GM18951 (cell line): ENCODE results near the gene CACNA1I.

Experiments used
- POLR2A ChIP-seq: IDR thresholded peaks from 4 replicates; pipeline ENCODE4 v1.6.1; 2011; ENCODE audit warnings: mild to moderate bottlenecking; ENCODE audit not compliant: insufficient read length, insufficient read depth; ENCODE audit errors: extremely low read depth
- in situ Hi-C: fragments of 300-500 bp; cut with MboI; formaldehyde crosslinking; loops from one replicate; pipeline ENCODE4 v1.12.0; 2022; ENCODE audit warnings: low sequenced_read_pairs, mixed read lengths, inconsistent platforms; ENCODE audit not compliant: unreplicated experiment

The CACNA1I gene

GRCh38 chr22:39583066-39583667 is 12.6 kb downstream of the CACNA1I start:
- in situ Hi-C loops: no loop called here
- TF ChIP-seq POLR2A: no peak

- TF ChIP-seq POLR2A: no peak
- in situ Hi-C loops: no loop called here
These were observed 19.3 kb downstream of the CACNA1I start for GRCh38 chr22:39589875-39590274.

GRCh38 chr22:39592081-39593065 is 21.8 kb downstream of the CACNA1I start:
- in situ Hi-C loops: no loop called here
- TF ChIP-seq POLR2A: no peak

- in situ Hi-C loops: no loop called here
- TF ChIP-seq POLR2A: no peak
These were observed 22.7 kb downstream of the CACNA1I start for GRCh38 chr22:39593066-39593930.

- no peak for TF ChIP-seq POLR2A
- in situ Hi-C loops: no loop called here
These were observed 23.4 kb downstream of the CACNA1I start for GRCh38 chr22:39593931-39594285.

GRCh38 chr22:39594411-39594810 is 23.9 kb downstream of the CACNA1I start:
- in situ Hi-C loops: no loop called here

GRCh38 chr22:39595622-39596172 is 25.1 kb downstream of the CACNA1I start:
- no peak for TF ChIP-seq POLR2A
- in situ Hi-C loops: no loop called here

More at GRCh38 chr22:39594411-39594810, 23.9 kb downstream of the CACNA1I start:
- no peak for TF ChIP-seq POLR2A

GRCh38 chr22:39596601-39597000 is 26.0 kb downstream of the CACNA1I start:
- in situ Hi-C loops: no loop called here
- no peak for TF ChIP-seq POLR2A

GRCh38 chr22:39597236-39597869 is 26.8 kb downstream of the CACNA1I start:
- in situ Hi-C loops: no loop called here
- no peak for TF ChIP-seq POLR2A

GRCh38 chr22:39598017-39598965 is 27.7 kb downstream of the CACNA1I start:
- in situ Hi-C loops: no loop called here
- no peak for TF ChIP-seq POLR2A

GRCh38 chr22:39600491-39601179 is 30.1 kb downstream of the CACNA1I start:
- no peak for TF ChIP-seq POLR2A

More at GRCh38 chr22:39600491-39601179, 30.1 kb downstream of the CACNA1I start:
- in situ Hi-C loops: no loop called here
